ENCODE data around the gene TBX15. TPM values are rescaled to one million over a fixed set of nuclear protein-coding genes. Genes with fewer than 3 reads are reported as not detected.
A peak's percentile ranks its signal among the peaks of the same experiment; 100 is the strongest.

Gene TBX15
- total and polyA plus RNA-seq, 2 experiments from 2014 or later = 0.21 TPM; not detected in 1

DNA sequence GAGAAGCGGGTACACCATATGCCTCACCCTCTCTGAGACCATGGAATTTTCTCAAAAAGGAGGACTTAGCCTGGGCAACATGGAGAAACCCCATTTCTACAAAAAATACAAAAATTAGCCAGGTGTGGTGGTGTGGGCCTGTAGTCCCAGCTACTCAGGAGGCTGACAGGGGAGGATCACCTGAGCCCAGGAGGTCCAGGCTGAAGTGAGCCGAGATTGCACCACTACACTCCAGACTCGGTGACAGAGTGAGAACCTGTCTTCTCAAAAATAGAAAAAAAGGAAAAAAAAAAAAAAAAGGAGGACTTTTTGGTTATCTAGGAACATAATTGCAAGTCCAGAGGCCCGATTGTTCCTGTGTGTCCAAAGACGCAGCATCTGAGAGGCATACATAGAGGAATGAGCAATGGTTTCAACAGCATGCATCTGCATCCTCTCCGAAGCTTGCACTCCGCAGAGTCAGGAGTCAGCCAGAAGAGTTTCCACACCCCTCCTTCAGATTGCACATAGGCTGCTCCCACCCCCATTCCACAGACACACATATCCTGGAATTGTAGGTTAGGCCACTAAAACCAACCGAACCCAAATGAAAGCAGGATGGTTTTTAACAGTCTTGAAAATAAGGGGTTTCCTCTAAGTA is 2.5 kb upstream of the TBX15 start:
- no peak for DNase-seq (ENCODE audit: low spot score)
- peaks cover 100% of the 10 kb centered on the region for H3K27me3 ChIP-seq (ENCODE audit: insufficient read depth)
- H3K9me2 ChIP-seq (ENCODE audit: insufficient read depth) = no peaks in the 10 kb centered on the region
- Mint-ChIP-seq H3K9me3 (no peaks in the 10 kb centered on the region; the same call in 2 of the 3 replicates), H3K4me3 (peak overlapping the region; percentile 73), H3K36me3 (ENCODE audit: low read depth) (no peaks in the 10 kb centered on the region), H3K27ac (no peak overlapping the region), H3K27me3 (ENCODE audit: insufficient read depth, low read depth, poor library complexity) (peaks cover 100% of the 10 kb centered on the region), H3K4me1 (peaks cover 62% of the 10 kb centered on the region)
- H3K27ac ChIP-seq (ENCODE audit: low read depth) = no peak overlapping the region
- H4K20me1 ChIP-seq (replicated peaks; ENCODE audit: insufficient read depth) = peaks cover 5% of the 10 kb centered on the region
- no peaks in the 10 kb centered on the region for H3K36me3 ChIP-seq (ENCODE audit: insufficient read depth)
- H3K4me2 ChIP-seq = peak overlapping the region; percentile 74
- H3K4me3 ChIP-seq = peak overlapping the region; percentile 59
- TF ChIP-seq STAT1 (IDR thresholded peaks at IDR 0.05; ENCODE audit: unreplicated experiment) = no peak
- TF ChIP-seq, protein P1, sequence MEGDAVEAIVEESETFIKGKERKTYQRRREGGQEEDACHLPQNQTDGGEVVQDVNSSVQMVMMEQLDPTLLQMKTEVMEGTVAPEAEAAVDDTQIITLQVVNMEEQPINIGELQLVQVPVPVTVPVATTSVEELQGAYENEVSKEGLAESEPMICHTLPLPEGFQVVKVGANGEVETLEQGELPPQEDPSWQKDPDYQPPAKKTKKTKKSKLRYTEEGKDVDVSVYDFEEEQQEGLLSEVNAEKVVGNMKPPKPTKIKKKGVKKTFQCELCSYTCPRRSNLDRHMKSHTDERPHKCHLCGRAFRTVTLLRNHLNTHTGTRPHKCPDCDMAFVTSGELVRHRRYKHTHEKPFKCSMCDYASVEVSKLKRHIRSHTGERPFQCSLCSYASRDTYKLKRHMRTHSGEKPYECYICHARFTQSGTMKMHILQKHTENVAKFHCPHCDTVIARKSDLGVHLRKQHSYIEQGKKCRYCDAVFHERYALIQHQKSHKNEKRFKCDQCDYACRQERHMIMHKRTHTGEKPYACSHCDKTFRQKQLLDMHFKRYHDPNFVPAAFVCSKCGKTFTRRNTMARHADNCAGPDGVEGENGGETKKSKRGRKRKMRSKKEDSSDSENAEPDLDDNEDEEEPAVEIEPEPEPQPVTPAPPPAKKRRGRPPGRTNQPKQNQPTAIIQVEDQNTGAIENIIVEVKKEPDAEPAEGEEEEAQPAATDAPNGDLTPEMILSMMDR (conservative IDR thresholded peaks at IDR 0.05; ENCODE audit: low read depth in 2 of 2) = no peak
- no peak for TF ChIP-seq NANOG (IDR thresholded peaks at IDR 0.05; ENCODE audit: borderline replicate concordance)
- TF ChIP-seq, protein P2, sequence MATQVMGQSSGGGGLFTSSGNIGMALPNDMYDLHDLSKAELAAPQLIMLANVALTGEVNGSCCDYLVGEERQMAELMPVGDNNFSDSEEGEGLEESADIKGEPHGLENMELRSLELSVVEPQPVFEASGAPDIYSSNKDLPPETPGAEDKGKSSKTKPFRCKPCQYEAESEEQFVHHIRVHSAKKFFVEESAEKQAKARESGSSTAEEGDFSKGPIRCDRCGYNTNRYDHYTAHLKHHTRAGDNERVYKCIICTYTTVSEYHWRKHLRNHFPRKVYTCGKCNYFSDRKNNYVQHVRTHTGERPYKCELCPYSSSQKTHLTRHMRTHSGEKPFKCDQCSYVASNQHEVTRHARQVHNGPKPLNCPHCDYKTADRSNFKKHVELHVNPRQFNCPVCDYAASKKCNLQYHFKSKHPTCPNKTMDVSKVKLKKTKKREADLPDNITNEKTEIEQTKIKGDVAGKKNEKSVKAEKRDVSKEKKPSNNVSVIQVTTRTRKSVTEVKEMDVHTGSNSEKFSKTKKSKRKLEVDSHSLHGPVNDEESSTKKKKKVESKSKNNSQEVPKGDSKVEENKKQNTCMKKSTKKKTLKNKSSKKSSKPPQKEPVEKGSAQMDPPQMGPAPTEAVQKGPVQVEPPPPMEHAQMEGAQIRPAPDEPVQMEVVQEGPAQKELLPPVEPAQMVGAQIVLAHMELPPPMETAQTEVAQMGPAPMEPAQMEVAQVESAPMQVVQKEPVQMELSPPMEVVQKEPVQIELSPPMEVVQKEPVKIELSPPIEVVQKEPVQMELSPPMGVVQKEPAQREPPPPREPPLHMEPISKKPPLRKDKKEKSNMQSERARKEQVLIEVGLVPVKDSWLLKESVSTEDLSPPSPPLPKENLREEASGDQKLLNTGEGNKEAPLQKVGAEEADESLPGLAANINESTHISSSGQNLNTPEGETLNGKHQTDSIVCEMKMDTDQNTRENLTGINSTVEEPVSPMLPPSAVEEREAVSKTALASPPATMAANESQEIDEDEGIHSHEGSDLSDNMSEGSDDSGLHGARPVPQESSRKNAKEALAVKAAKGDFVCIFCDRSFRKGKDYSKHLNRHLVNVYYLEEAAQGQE (IDR thresholded peaks at IDR 0.05; ENCODE audit: unreplicated experiment) = no peak
- no peak for TF ChIP-seq EZH2phosphoT487 (IDR thresholded peaks at IDR 0.05; ENCODE audit: unreplicated experiment)
- no peak for TF ChIP-seq ZNF114 (CRISPR knock-in tag; IDR thresholded peaks at IDR 0.05)
- no peak for TF ChIP-seq EZH2 (IDR thresholded peaks at IDR 0.05; ENCODE audit: low read depth, unreplicated experiment)
- no peak for TF ChIP-seq JUNB (IDR thresholded peaks at IDR 0.05; ENCODE audit: unreplicated experiment)
- TF ChIP-seq POLR2AphosphoS5 (IDR thresholded peaks at IDR 0.05; ENCODE audit: low read depth) = no peak
- TF ChIP-seq, protein P3, sequence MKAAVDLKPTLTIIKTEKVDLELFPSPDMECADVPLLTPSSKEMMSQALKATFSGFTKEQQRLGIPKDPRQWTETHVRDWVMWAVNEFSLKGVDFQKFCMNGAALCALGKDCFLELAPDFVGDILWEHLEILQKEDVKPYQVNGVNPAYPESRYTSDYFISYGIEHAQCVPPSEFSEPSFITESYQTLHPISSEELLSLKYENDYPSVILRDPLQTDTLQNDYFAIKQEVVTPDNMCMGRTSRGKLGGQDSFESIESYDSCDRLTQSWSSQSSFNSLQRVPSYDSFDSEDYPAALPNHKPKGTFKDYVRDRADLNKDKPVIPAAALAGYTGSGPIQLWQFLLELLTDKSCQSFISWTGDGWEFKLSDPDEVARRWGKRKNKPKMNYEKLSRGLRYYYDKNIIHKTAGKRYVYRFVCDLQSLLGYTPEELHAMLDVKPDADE (IDR thresholded peaks at IDR 0.05) = no peak
- no peak for TF ChIP-seq ZNF331 (CRISPR knock-in tag; IDR thresholded peaks at IDR 0.05; ENCODE audit: low read depth)
- TF ChIP-seq, protein P4, sequence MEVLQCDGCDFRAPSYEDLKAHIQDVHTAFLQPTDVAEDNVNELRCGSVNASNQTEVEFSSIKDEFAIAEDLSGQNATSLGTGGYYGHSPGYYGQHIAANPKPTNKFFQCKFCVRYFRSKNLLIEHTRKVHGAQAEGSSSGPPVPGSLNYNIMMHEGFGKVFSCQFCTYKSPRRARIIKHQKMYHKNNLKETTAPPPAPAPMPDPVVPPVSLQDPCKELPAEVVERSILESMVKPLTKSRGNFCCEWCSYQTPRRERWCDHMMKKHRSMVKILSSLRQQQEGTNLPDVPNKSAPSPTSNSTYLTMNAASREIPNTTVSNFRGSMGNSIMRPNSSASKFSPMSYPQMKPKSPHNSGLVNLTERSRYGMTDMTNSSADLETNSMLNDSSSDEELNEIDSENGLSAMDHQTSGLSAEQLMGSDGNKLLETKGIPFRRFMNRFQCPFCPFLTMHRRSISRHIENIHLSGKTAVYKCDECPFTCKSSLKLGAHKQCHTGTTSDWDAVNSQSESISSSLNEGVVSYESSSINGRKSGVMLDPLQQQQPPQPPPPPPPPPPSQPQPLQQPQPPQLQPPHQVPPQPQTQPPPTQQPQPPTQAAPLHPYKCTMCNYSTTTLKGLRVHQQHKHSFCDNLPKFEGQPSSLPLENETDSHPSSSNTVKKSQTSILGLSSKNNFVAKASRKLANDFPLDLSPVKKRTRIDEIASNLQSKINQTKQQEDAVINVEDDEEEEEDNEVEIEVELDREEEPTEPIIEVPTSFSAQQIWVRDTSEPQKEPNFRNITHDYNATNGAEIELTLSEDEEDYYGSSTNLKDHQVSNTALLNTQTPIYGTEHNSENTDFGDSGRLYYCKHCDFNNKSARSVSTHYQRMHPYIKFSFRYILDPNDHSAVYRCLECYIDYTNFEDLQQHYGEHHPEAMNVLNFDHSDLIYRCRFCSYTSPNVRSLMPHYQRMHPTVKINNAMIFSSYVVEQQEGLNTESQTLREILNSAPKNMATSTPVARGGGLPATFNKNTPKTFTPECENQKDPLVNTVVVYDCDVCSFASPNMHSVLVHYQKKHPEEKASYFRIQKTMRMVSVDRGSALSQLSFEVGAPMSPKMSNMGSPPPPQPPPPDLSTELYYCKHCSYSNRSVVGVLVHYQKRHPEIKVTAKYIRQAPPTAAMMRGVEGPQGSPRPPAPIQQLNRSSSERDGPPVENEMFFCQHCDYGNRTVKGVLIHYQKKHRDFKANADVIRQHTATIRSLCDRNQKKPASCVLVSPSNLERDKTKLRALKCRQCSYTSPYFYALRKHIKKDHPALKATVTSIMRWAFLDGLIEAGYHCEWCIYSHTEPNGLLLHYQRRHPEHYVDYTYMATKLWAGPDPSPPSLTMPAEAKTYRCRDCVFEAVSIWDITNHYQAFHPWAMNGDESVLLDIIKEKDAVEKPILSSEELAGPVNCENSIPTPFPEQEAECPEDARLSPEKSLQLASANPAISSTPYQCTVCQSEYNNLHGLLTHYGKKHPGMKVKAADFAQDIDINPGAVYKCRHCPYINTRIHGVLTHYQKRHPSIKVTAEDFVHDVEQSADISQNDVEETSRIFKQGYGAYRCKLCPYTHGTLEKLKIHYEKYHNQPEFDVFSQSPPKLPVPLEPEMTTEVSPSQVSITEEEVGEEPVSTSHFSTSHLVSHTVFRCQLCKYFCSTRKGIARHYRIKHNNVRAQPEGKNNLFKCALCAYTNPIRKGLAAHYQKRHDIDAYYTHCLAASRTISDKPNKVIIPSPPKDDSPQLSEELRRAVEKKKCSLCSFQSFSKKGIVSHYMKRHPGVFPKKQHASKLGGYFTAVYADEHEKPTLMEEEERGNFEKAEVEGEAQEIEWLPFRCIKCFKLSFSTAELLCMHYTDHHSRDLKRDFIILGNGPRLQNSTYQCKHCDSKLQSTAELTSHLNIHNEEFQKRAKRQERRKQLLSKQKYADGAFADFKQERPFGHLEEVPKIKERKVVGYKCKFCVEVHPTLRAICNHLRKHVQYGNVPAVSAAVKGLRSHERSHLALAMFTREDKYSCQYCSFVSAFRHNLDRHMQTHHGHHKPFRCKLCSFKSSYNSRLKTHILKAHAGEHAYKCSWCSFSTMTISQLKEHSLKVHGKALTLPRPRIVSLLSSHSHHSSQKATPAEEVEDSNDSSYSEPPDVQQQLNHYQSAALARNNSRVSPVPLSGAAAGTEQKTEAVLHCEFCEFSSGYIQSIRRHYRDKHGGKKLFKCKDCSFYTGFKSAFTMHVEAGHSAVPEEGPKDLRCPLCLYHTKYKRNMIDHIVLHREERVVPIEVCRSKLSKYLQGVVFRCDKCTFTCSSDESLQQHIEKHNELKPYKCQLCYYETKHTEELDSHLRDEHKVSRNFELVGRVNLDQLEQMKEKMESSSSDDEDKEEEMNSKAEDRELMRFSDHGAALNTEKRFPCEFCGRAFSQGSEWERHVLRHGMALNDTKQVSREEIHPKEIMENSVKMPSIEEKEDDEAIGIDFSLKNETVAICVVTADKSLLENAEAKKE (CRISPR knock-in tag; IDR thresholded peaks at IDR 0.05) = no peak
- no peak for TF ChIP-seq CREB1 (CRISPR knock-in tag; IDR thresholded peaks at IDR 0.05; ENCODE audit: low read depth)
- H3K79me2 ChIP-seq (replicated peaks; ENCODE audit: insufficient read depth) = no peaks in the 10 kb centered on the region
- H3F3A ChIP-seq (replicated peaks; ENCODE audit: low read depth) = peaks cover 18% of the 10 kb centered on the region
- H3K4me1 ChIP-seq (ENCODE audit: insufficient read depth) = peaks cover 63% of the 10 kb centered on the region
- no peak for ATAC-seq
- H2AFZ ChIP-seq = peak overlapping the region; percentile 78; the same call in 1 of the 2 replicates

Measured in GM23338 (cell line).